Activated CD8-positive, alpha-beta memory T cell treated with anti-CD3 and anti-CD28 coated beads, Interleukin-2, amount 50 U/mL, for 48 hours (primary cell): ENCODE data around the gene MEAK7.

Source experiments
- DNase-seq: peaks from one replicate; pipeline ENCODE4 v3.0.0-alpha.2; 2020

MEAK7 gene

GRCh38 chr16:84511180-84511800, 6.8 kb upstream of the MEAK7 start:
- peak; percentile 95 for DNase-seq

GRCh38 chr16:84509032-84509950, 4.8 kb upstream of the MEAK7 start:
- DNase-seq: no peak

- no peak for DNase-seq
Observed at GRCh38 chr16:84508502-84508901, 4.0 kb upstream of the MEAK7 start.

GRCh38 chr16:84507011-84507982, 2.8 kb upstream of the MEAK7 start:
- peak; percentile 65 for DNase-seq

GRCh38 chr16:84505249-84506187, 1.1 kb upstream of the MEAK7 start:
- DNase-seq: peak; percentile 66

- no peak for DNase-seq
Observed at GRCh38 chr16:84503751-84504395, 586 bp downstream of the MEAK7 start.

- no peak for DNase-seq
Observed at GRCh38 chr16:84502581-84502980, 1.9 kb downstream of the MEAK7 start.

GRCh38 chr16:84502075-84502474, 2.4 kb downstream of the MEAK7 start:
- no peak for DNase-seq

- no peak for DNase-seq
Observed at GRCh38 chr16:84501077-84501735, 3.3 kb downstream of the MEAK7 start.

- DNase-seq: no peak
Observed at GRCh38 chr16:84500531-84500930, 3.9 kb downstream of the MEAK7 start.

GRCh38 chr16:84499638-84500037, 4.8 kb downstream of the MEAK7 start:
- DNase-seq: no peak

- DNase-seq: no peak
Observed at GRCh38 chr16:84498859-84499620, 5.4 kb downstream of the MEAK7 start.

GRCh38 chr16:84498223-84498610, 6.2 kb downstream of the MEAK7 start:
- peak; percentile 26 for DNase-seq

- peak; percentile 22 for DNase-seq
Observed at GRCh38 chr16:84497418-84498222, 6.8 kb downstream of the MEAK7 start.

- DNase-seq: peak; percentile 8
Observed at GRCh38 chr16:84496991-84497390, 7.5 kb downstream of the MEAK7 start.

GRCh38 chr16:84495506-84495905, 9.0 kb downstream of the MEAK7 start:
- peak; percentile 28 for DNase-seq

GRCh38 chr16:84489131-84489530, 15.3 kb downstream of the MEAK7 start:
- DNase-seq: peak; percentile 45

- DNase-seq: peak; percentile 18
Observed at GRCh38 chr16:84487358-84487757, 17.1 kb downstream of the MEAK7 start.
